Measurements from ENCODE around the gene MRPL53. TPM values are rescaled to one million over a fixed set of nuclear protein-coding genes. Genes with fewer than 3 reads are reported as not detected.

The MRPL53 gene
- total RNA-seq, 2 experiments from 2014 or later = 72.5 to 83.1 TPM

DNA sequence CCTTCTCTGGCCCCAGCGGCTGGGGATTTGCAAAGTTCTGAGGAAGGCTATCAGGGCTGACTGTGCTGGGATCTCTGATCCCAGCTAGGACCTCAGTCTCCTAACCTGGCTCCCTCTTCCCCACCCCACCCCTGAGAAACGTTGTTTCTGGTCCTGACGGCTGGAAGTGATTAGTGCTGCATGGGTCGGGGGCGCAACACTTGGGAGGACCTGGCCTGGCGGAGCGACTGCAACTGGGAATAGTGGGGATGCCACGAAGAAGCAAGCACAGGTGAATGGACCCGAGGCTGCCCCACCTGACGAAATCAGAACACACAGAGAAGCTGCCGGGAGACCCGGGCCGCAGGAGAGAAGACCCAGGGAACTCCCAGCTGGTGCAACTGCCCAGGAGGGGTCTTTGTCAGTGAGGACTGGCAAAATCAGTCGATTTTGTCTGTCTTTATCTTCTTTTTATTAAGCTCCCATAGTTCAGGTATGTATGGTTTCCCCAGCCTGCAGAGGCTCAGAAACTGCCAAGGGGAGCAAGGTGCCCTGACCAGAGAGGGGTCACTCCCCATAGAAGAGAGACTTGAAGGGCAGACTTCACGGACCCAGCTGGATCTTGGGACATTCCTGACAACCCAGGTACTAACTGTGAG lies 27.6 kb upstream of the MRPL53 start:
- Mint-ChIP-seq H3K27me3 (peaks cover 62% of the 10 kb centered on the region), H3K4me1 (peaks cover 54% of the 10 kb centered on the region)

GRCh38 chr2:74499267-74499939 lies 26.9 kb upstream of the MRPL53 start, which contains the start of gene LBX2:
Gene LBX2, minus strand, starts transcription at chr2:74499603. Its CDS starts 66 bp downstream, at chr2:74499537.
- H3K27ac Mint-ChIP-seq = peak within 1 kb of the TSS; percentile 77
- peak within 1 kb of the TSS; percentile 79 for H3K4me3 Mint-ChIP-seq
- POLR2A ChIA-PET = no interaction called here
- peaks cover 48% of the 10 kb centered on the region for H3K4me1 Mint-ChIP-seq
- DNase-seq = peak; percentile 41
- peaks cover 60% of the 10 kb centered on the region for H3K27me3 Mint-ChIP-seq
- CTCF ChIA-PET = interaction anchor here (0.9 to 5.6 kb wide), 3 partner anchors 10 to 17 kb away, joined by 3 to 38 read pairs (median 4); partner anchors contain the start of genes CCDC142 and TTC31
- no peaks in the 10 kb centered on the region for H3K9me3 Mint-ChIP-seq
- peaks cover 22% of the 10 kb centered on the region for H3K36me3 Mint-ChIP-seq (ENCODE audit: low read depth)

More for the DNA sequence above, 27.6 kb upstream of the MRPL53 start:
- ChIA-PET POLR2A (no interaction called here), CTCF (interaction anchor here (0.9 to 5.6 kb wide), 6 partner anchors 8 to 88 kb away, joined by 3 to 38 read pairs (median 4); partner anchors contain the start of genes CCDC142 and TTC31)
- DNase-seq = no peak
- Mint-ChIP-seq H3K27ac (no peak overlapping the region), H3K9me3 (no peaks in the 10 kb centered on the region), H3K4me3 (peak overlapping the region; percentile 30), H3K36me3 (ENCODE audit: low read depth) (peaks cover 27% of the 10 kb centered on the region)

- ChIA-PET POLR2A (no interaction called here), CTCF (interaction anchor here (0.9 to 5.6 kb wide), 5 partner anchors 8 to 40 kb away, joined by 3 to 38 read pairs (median 4); partner anchors contain the start of genes CCDC142 and TTC31)
- Mint-ChIP-seq H3K4me1 (peaks cover 45% of the 10 kb centered on the region), H3K36me3 (ENCODE audit: low read depth) (peaks cover 23% of the 10 kb centered on the region), H3K27me3 (peaks cover 55% of the 10 kb centered on the region), H3K9me3 (no peaks in the 10 kb centered on the region), H3K4me3 (peak overlapping the region; percentile 79), H3K27ac (peak overlapping the region; percentile 77)
- DNase-seq = no peak
Measured at GRCh38 chr2:74498500-74499266, 26.2 kb upstream of the MRPL53 start.

GRCh38 chr2:74497777-74498499 lies 25.5 kb upstream of the MRPL53 start:
- CTCF ChIA-PET = interaction anchor here (0.9 to 5.6 kb wide), 5 partner anchors 8 to 41 kb away, joined by 3 to 38 read pairs (median 4); partner anchors contain the start of genes CCDC142 and TTC31
- Mint-ChIP-seq H3K9me3 (no peaks in the 10 kb centered on the region), H3K27me3 (peaks cover 51% of the 10 kb centered on the region), H3K4me1 (peaks cover 38% of the 10 kb centered on the region), H3K4me3 (peak overlapping the region; percentile 79), H3K36me3 (ENCODE audit: low read depth) (peaks cover 27% of the 10 kb centered on the region), H3K27ac (peak overlapping the region; percentile 77)
- DNase-seq = peak; percentile 39
- POLR2A ChIA-PET = no interaction called here

- H3K36me3 Mint-ChIP-seq (ENCODE audit: low read depth) = peaks cover 28% of the 10 kb centered on the region
- ChIA-PET CTCF (interaction anchor here (0.9 to 5.6 kb wide), 5 partner anchors 9 to 87 kb away, joined by 3 to 38 read pairs (median 3); partner anchors contain the start of genes CCDC142 and TTC31), POLR2A (no interaction called here)
- peaks cover 44% of the 10 kb centered on the region for H3K27me3 Mint-ChIP-seq
- H3K9me3 Mint-ChIP-seq = no peaks in the 10 kb centered on the region
- no peak overlapping the region for H3K27ac Mint-ChIP-seq
- peak overlapping the region; percentile 79 for H3K4me3 Mint-ChIP-seq
- peaks cover 30% of the 10 kb centered on the region for H3K4me1 Mint-ChIP-seq
- DNase-seq = no peak
Measured at GRCh38 chr2:74496997-74497776, 24.7 kb upstream of the MRPL53 start.

- Mint-ChIP-seq H3K4me1 (peaks cover 23% of the 10 kb centered on the region), H3K4me3 (no peak overlapping the region), H3K27ac (no peak overlapping the region), H3K27me3 (peaks cover 27% of the 10 kb centered on the region), H3K36me3 (ENCODE audit: low read depth) (peaks cover 30% of the 10 kb centered on the region), H3K9me3 (no peaks in the 10 kb centered on the region)
- DNase-seq = no peak
- ChIA-PET POLR2A (no interaction called here), CTCF (interaction anchor here (0.9 to 1.1 kb wide), 3 partner anchors 12 to 36 kb away, joined by 3 to 6 read pairs (median 3); partner anchors contain the start of genes CCDC142 and TTC31)
Measured at GRCh38 chr2:74495440-74495839, 23.0 kb upstream of the MRPL53 start.

- CTCF ChIA-PET = interaction anchor here (0.5 to 3.7 kb wide), 7 partner anchors 8 to 665 kb away, joined by 3 to 21 read pairs (median 5); partner anchors contain the start of genes CCDC142, STAMBP and TTC31
- DNase-seq = no peak
- POLR2A ChIA-PET = no interaction called here
- Mint-ChIP-seq H3K36me3 (ENCODE audit: low read depth) (peaks cover 31% of the 10 kb centered on the region), H3K9me3 (no peaks in the 10 kb centered on the region), H3K27ac (no peak overlapping the region), H3K4me3 (no peak overlapping the region), H3K4me1 (peaks cover 16% of the 10 kb centered on the region), H3K27me3 (peaks cover 11% of the 10 kb centered on the region)
Measured at GRCh38 chr2:74493546-74493945, 21.1 kb upstream of the MRPL53 start.

- Mint-ChIP-seq H3K4me3 (no peak overlapping the region), H3K4me1 (peaks cover 4% of the 10 kb centered on the region), H3K27me3 (no peaks in the 10 kb centered on the region), H3K27ac (no peak overlapping the region), H3K36me3 (ENCODE audit: low read depth) (peaks cover 30% of the 10 kb centered on the region), H3K9me3 (no peaks in the 10 kb centered on the region)
- CTCF ChIA-PET = interaction anchor here (0.5 to 3.7 kb wide), 5 partner anchors 9 to 93 kb away, joined by 4 to 21 read pairs (median 7); partner anchors contain the start of genes CCDC142 and TTC31
- POLR2A ChIA-PET = no interaction called here
- no peak for DNase-seq
Measured at GRCh38 chr2:74491648-74492544, 19.4 kb upstream of the MRPL53 start.

GRCh38 chr2:74489906-74490305 lies 17.4 kb upstream of the MRPL53 start:
- Mint-ChIP-seq H3K36me3 (ENCODE audit: low read depth) (peaks cover 34% of the 10 kb centered on the region), H3K4me1 (peaks cover 8% of the 10 kb centered on the region), H3K9me3 (no peaks in the 10 kb centered on the region), H3K4me3 (no peak overlapping the region), H3K27ac (no peak overlapping the region), H3K27me3 (no peaks in the 10 kb centered on the region)
- ChIA-PET CTCF (interaction anchor here (1.0 to 1.8 kb wide), 4 partner anchors 9 to 98 kb away, joined by 3 to 5 read pairs (median 4); partner anchors contain the start of genes LBX2 and MRPL53), POLR2A (no interaction called here)
- no peak for DNase-seq

GRCh38 chr2:74488643-74489481 lies 16.4 kb upstream of the MRPL53 start:
- Mint-ChIP-seq H3K27me3 (no peaks in the 10 kb centered on the region), H3K4me3 (no peak overlapping the region), H3K4me1 (peaks cover 9% of the 10 kb centered on the region), H3K36me3 (ENCODE audit: low read depth) (peaks cover 28% of the 10 kb centered on the region), H3K9me3 (no peaks in the 10 kb centered on the region), H3K27ac (no peak overlapping the region)
- ChIA-PET POLR2A (no interaction called here), CTCF (interaction anchor here (0.7 to 1.8 kb wide), 5 partner anchors 12 to 129 kb away, joined by 3 to 5 read pairs (median 3); no protein-coding TSS in a partner anchor)
- no peak for DNase-seq

Measured in activated CD4-positive, alpha-beta T cell treated with anti-CD3 and anti-CD28 coated beads, Interleukin-2, amount 10 ng/mL, durations not matched to agents 7 days and 5 days (primary cell).